CD4-positive, alpha-beta T cell treated with Interleukin-12 subunit alpha and Interleukin-12 subunit beta, for 1 hour (primary cell): Measurements from ENCODE around the gene NOB1.
"Not testable (repeated sequence)": the region's sequence is repeated elsewhere in the genome, so short reads cannot be mapped to it uniquely, and the experiment has no call there.

Experiments used
- DNase-seq: peaks from one replicate; pipeline ENCODE4 v3.0.0-alpha.2; 2020

Gene NOB1

DNA sequence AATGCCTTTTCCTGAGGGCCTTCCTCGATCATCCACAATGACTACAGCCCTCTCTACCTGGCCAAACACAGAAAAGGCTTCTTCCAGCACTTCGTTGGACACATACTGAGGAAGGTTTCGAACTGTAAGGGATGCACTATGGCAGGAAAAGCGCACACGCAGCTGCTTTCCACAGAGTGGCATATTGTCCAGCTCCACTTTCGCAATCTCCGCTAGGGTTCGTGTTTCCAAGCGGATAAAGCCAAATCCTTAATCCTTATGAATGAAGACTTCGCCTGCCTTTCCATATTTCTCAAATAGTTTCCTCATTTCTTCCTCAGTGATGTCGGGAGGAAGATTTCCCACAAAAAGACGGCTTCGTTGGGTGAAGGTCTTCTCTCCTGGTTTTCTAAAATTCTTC is 2.6 kb upstream of the NOB1 start:
- DNase-seq = not testable (repeated sequence)

GRCh38 chr16:69756705-69757104 is 2.0 kb upstream of the NOB1 start:
- DNase-seq = no peak

DNA sequence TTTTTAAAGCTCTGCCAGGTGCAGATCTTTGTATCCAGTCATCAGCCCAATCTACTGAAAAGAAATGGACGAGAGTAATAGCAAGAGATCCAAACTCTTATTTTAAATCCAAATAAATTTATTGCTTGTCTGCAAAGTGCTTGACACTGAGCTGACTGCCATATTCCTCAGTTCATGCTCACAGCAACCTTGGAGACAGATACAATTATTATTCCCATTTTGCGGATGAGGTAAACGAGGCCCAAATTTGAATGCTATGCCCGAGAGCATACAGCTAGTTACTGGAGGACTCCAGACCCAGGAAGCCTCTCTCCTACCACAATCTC is 620 bp downstream of the NOB1 start:
- no peak for DNase-seq

GRCh38 chr16:69748694-69749345 is 5.9 kb downstream of the NOB1 start:
- DNase-seq = no peak

GRCh38 chr16:69747115-69747514 is 7.6 kb downstream of the NOB1 start:
- DNase-seq = no peak

- DNase-seq = no peak
Measured at GRCh38 chr16:69745959-69746358, 8.8 kb downstream of the NOB1 start.

GRCh38 chr16:69745232-69745612 is 9.5 kb downstream of the NOB1 start:
- no peak for DNase-seq

DNA sequence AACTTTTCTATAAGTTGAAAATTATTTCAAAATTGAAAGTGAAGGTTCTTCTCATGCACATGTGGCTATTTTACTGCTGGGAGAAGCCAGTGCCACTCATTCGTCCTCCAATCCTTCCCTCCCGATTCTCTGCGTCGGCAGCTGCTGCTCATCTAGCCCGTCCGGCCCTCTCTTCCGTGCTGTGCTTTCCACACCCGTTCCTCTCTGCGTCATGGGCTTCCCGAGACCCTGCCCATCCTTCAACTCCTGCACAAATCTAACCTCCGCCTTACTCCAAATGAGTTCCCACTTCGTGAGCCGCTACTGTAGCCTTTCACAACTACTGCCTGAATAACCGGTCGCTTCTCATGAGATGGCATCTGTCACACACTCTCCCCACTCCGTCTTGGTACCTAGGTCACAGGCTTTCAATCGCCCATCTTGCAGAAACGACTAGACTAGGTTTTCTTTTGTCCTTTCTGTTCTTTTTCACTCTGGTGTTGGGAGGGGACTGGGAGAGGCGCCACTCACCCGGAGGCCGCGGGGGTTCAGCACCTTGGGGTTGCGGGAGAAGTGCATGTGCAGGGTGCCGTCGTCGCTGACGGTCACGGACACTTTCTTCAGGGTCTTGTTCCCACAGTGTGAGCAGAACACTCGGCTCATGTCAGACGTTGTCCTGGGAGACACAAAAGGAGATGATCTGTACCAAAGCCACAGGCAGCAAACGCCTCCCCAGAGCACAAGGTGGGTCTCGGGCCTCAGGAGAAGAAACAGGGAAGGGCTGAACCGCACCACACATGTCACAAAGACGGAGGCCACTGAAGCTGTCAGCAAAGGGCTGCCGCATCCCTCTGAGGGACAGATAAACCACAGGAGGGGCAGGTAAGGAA is 10.1 kb downstream of the NOB1 start:
- DNase-seq = no peak

DNA sequence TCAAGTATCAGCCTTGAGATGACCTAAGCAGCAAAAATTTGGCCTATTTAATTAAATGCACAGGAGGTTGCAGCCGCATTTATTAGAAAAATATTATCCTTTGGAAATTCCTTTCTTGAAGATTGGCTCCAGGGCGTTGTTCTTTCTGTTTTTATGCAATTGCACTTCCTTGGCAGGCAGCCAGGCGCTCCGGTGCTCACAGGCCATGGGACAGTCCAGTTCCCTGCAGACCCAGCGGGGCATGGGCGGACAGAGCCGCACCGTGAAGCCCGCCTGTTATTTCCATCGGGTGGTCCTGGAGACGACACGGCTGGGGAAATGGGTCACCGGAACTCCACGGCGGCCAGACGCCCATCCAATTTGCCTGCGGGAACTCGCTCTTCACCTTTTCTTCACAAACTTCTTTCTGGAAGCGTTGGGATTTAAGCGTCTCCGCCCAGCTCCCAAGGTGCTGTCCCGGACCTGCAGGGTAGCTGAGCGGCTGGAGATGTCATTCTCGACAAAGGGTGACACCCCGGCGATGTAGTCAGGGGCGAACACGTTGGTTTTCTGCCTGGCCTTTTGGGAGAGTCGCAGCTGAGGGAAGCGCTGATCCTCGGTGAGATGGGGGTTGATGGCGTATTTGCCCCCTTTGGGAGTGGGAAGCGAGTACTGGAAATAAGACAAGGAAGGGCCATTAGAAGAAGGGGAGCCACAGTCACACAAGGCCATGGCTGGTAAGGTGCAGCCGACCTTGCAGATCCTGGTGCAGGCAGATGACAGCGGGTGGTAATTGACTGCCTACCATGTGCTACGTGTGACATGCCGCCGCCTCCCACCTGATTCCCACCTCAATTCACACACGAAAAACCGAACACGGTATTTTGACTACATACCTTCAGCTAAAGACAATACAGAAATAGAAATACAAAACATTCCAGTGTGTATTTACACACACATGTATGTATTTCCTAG is 12.5 kb downstream of the NOB1 start:
- no peak for DNase-seq

DNA sequence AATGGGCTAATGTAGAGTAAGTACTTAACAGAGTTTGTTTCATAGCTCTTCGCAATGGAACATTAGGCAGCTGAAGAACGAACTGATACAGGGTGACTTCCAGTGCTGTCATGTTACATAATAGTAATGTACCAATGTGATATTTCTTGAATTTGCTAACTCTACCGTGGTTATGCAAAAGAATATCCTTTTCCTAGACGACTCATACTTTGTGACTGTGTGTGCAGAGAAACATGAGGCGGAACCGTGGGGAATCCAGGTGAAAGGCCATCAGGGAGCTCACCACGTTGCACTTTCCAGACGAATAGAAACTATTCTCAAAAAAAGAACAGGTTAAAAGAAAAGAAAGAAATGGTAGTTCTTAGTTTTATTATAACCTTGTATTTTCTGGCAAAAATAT is 13.2 kb downstream of the NOB1 start:
- no peak for DNase-seq

- no peak for DNase-seq
Measured at GRCh38 chr16:69732101-69732500, 22.6 kb downstream of the NOB1 start.

- DNase-seq = not testable (repeated sequence)
Measured at GRCh38 chr16:69731280-69731679, 23.4 kb downstream of the NOB1 start.

DNA sequence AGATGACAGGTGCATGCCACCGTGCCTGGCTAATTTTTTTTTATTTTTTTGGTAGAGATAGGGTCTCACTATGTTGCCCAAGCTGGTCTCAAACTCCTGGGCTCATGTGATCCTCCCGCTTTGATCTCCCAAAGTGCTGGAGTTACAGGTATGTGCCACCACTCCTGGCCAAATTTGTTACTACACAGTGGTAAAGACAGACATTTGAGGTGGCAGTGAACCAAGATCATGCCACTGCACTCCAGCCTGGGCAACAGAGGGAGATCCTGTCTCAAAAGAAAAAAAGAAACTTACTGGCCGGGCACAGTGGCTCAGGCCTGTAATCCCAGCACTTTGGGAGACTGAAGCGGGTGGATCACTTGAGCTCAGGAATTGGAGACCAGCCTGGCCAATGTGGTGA is 25.7 kb downstream of the NOB1 start:
- DNase-seq = not testable (repeated sequence)

DNA sequence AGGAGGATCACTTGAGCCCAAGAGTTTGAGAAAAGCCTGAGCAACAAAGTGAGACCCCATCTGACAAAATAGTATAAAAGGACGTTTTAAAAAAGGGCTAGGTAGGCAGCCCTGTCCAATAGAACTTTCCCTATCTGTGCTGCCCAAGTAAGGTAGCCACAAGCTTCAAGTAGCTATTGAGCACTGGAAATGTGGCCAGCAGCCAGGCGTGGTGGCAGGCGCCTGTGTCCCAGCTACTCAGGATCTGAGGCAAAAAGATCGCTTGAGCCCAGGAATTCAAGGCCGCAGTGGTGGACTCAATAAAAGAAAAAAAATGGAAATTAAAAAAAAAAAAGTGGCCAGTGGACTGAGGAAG is 26.8 kb downstream of the NOB1 start:
- no peak for DNase-seq

- DNase-seq = peak; percentile 87
Measured at GRCh38 chr16:69726313-69727060, 28.2 kb downstream of the NOB1 start, which contains the start of gene NQO1. Gene NQO1, minus strand, starts transcription at chr16:69726560. Its CDS starts 121 bp downstream, at chr16:69726439.

- no peak for DNase-seq
Measured at GRCh38 chr16:69725480-69726312, 29.0 kb downstream of the NOB1 start.

GRCh38 chr16:69724981-69725479 is 29.7 kb downstream of the NOB1 start:
- no peak for DNase-seq

- no peak for DNase-seq
Measured at GRCh38 chr16:69724414-69724873, 30.3 kb downstream of the NOB1 start.

GRCh38 chr16:69721441-69721957 is 33.2 kb downstream of the NOB1 start:
- DNase-seq = no peak

DNA sequence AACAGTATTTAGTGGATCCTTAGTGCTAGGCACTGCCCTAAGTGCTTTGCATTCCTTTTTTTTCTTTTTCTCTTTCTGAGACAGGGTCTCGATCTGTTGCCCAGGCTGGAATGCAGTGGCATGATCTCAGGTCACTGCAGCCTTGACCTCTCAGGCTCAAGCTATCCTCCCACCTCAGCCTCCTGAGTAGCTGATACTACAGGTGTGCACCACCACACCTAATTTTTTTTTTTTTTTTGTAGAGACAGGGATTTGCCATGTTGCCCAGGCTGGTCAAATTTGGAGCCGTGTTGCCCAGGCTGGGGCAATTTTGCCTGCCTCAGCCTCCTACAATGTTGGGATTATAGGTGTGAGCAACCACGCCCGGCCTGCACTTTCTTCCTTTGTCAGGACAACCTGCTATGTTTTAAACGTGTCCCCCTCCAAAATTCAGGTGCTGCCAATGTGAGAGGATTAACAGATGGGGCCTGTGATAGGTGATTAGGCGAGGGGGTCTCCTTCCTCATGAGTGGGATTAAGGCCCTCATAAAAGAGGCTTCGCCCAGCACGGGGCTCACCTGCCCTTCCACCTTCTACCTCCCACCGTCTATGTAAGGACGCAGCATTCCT is 33.8 kb downstream of the NOB1 start:
- no peak for DNase-seq
